K562 (cell line): ENCODE measurements around the gene HAUS1. TPM values are rescaled to one million over a fixed set of nuclear protein-coding genes. Genes with fewer than 3 reads are reported as not detected.

Source experiments
- ATAC-seq: fragments of 200-7000 bp; cut with Tn5 transposase; 3 replicates; pipeline ENCODE4 v1.9.1; 2020; ENCODE audit warnings: moderate library complexity
- BruUV-seq: library from RNA; stranded (reverse); fragments of 400-500 nt; replicated peaks from 2 replicates; lab custom pipeline; 2021; lab: Mats Ljungman, UMichigan
- CTCF ChIA-PET: fragments of 300-600 bp; formaldehyde crosslinking; extraction: SDS; loops from one replicate; lab custom pipeline; 2021; ENCODE audit warnings: low intra/inter-chr PET ratio; lab: Yijun Ruan, JAX
- POLR2A ChIA-PET: fragments of 300-600, 350-650 bp; sonication (Branson Sonifier 250); formaldehyde crosslinking; extraction: SDS; loops from one replicate; lab custom pipeline; 2021; ENCODE audit warnings: antibody characterized with exemption, inconsistent platforms; lab: Yijun Ruan, JAX
- DNase-seq, 4 experiments: peaks; one replicate each; pipeline versions ENCODE4 v3.0.0 to v3.0.0-alpha.2; 2011 to 2018; ENCODE audit warnings: low spot score in 3 of 4, mixed read lengths in 3 of 4; ENCODE audit errors: extremely low read depth in 1 of 4
- FAIRE-seq: peaks from 2 replicates; lab custom pipeline; 2011; peaks lifted over from hg19 to GRCh38; lab: Jason Lieb, UNC
- H2AFZ ChIP-seq: 2 replicates; pipeline ENCODE4 v1.6.0; 2011; ENCODE audit warnings: low read depth, low read length, control low read depth, inconsistent platforms
- H3K27ac ChIP-seq: fragments of 200-600 bp; 3 replicates; pipeline ENCODE4 v1.8.0; 2011; ENCODE audit warnings: low read depth, mild to moderate bottlenecking, control low read depth, inconsistent platforms, low read length, moderate library complexity, mixed read lengths; ENCODE audit errors: extremely low read depth
- H3K27me3 ChIP-seq, 2 experiments: fragments of 300-600 bp in 1 of 2; 2 replicates in 1 of 2; 3 replicates in 1 of 2; pipeline versions ENCODE4 v1.6.0 to v1.8.0; 2011; ENCODE audit warnings: inconsistent platforms in 2 of 2, low read length in 2 of 2, mild to moderate bottlenecking in 1 of 2, mixed read lengths in 1 of 2, moderate library complexity in 1 of 2; ENCODE audit not compliant: control insufficient read depth in 2 of 2, insufficient read depth in 2 of 2
- H3K36me3 ChIP-seq: fragments of 300-600 bp; 3 replicates; pipeline ENCODE4 v1.8.0; 2011; ENCODE audit warnings: mild to moderate bottlenecking, low read length, inconsistent platforms; ENCODE audit not compliant: control insufficient read depth, insufficient read depth
- H3K4me1 ChIP-seq, 2 experiments: fragments of 200-600 bp in 1 of 2; replicated peaks in 1 of 2; 2 replicates in 1 of 2; 3 replicates in 1 of 2; pipeline versions ENCODE4 v1.5.1 to v1.8.0; 2011; ENCODE audit warnings: inconsistent platforms in 2 of 2, low read length in 2 of 2, mild to moderate bottlenecking in 1 of 2, mixed read lengths in 1 of 2, moderate library complexity in 1 of 2; ENCODE audit not compliant: control insufficient read depth in 2 of 2, insufficient read depth in 2 of 2
- H3K4me2 ChIP-seq: 2 replicates; pipeline ENCODE4 v1.6.1; 2011; ENCODE audit warnings: low read length, control low read depth, inconsistent platforms, mixed read lengths; ENCODE audit not compliant: insufficient read depth
- H3K4me3 ChIP-seq: fragments of 200-600 bp; sonication (generic), shearing (Covaris generic); 2 replicates; pipeline ENCODE4 v1.5.1; 2016; ENCODE audit warnings: control low read depth, inconsistent platforms
- H3K79me2 ChIP-seq: fragments of 200-600 bp; 3 replicates; pipeline ENCODE4 v1.8.0; 2011; ENCODE audit warnings: low read length, inconsistent platforms; ENCODE audit not compliant: control insufficient read depth, insufficient read depth
- H3K9ac ChIP-seq, 2 experiments: 2 replicates each; pipeline versions ENCODE4 v1.6.0 to v1.6.1; 2011; ENCODE audit warnings: low read depth in 2 of 2, low read length in 2 of 2, control low read depth in 1 of 2, inconsistent platforms in 1 of 2, mild to moderate bottlenecking in 1 of 2, mixed read lengths in 1 of 2; ENCODE audit not compliant: insufficient read depth in 1 of 2
- H3K9me1 ChIP-seq: one replicate; pipeline ENCODE4 v1.6.0; 2011; ENCODE audit warnings: inconsistent platforms, mild to moderate bottlenecking, low read length, moderate library complexity; ENCODE audit not compliant: control insufficient read depth, insufficient read depth
- H3K9me3 ChIP-seq: replicated peaks from 2 replicates; pipeline ENCODE4 v1.5.1; 2011; ENCODE audit warnings: low read depth, low read length, inconsistent platforms; ENCODE audit not compliant: control insufficient read depth, insufficient read depth
- H4K20me1 ChIP-seq: replicated peaks from 2 replicates; pipeline ENCODE4 v1.6.1; 2011; ENCODE audit warnings: low read length, inconsistent platforms, mixed read lengths; ENCODE audit not compliant: control insufficient read depth, insufficient read depth
- CBX3 ChIP-seq, 2 experiments: IDR thresholded peaks; 1 replicate in 1 of 2; 2 replicates in 1 of 2; pipeline ENCODE4 v1.6.1; 2012; ENCODE audit warnings: inconsistent platforms in 2 of 2, low read length in 2 of 2, borderline replicate concordance in 1 of 2, control low read depth in 1 of 2
- CUX1 ChIP-seq: fragments of 200-800 bp; sonication (Bioruptor generic); IDR thresholded peaks from 2 replicates; pipeline ENCODE4 v1.6.1; 2016; ENCODE audit warnings: missing genetic modification characterization, missing compliant biosample characterization
- ELF4 ChIP-seq: fragments of 450-650 bp; formaldehyde crosslinking; IDR thresholded peaks from 2 replicates; pipeline ENCODE4 v1.4.0; 2022; ENCODE audit warnings: missing genetic modification characterization
- FUS ChIP-seq: fragments of 200-400 bp; formaldehyde crosslinking; optimal IDR thresholded peaks from 2 replicates; pipeline ENCODE3; 2017; ENCODE audit warnings: low read depth, low read length
- HDAC3 ChIP-seq: fragments of 450-650 bp; IDR thresholded peaks from 2 replicates; pipeline ENCODE4 v1.6.1; 2018; ENCODE audit warnings: borderline replicate concordance, mild to moderate bottlenecking, moderate library complexity; ENCODE audit not compliant: partially characterized antibody
- MEF2A ChIP-seq: IDR thresholded peaks from 2 replicates; pipeline ENCODE4 v1.6.1; 2011; ENCODE audit warnings: low read depth, mild to moderate bottlenecking, low read length, moderate library complexity; ENCODE audit not compliant: control insufficient read depth
- PTBP1 ChIP-seq: fragments of 200-400 bp; formaldehyde crosslinking; IDR thresholded peaks from 2 replicates; pipeline ENCODE4 v1.6.1; 2017; ENCODE audit warnings: low read depth, low read length
- SFPQ ChIP-seq: fragments of 200-400 bp; formaldehyde crosslinking; IDR thresholded peaks from 2 replicates; pipeline ENCODE4 v1.6.1; 2017; ENCODE audit warnings: mild to moderate bottlenecking, low read depth, low read length, moderate library complexity
- TOE1 ChIP-seq, 2 experiments: fragments of 450-650 bp in 1 of 2; sonication (generic) in 1 of 2; formaldehyde crosslinking in 1 of 2; IDR thresholded peaks; 2 replicates each; pipeline versions ENCODE4 v1.7.1 to v1.8.0; 2016 to 2022; ENCODE audit warnings: borderline replicate concordance in 2 of 2, mild to moderate bottlenecking in 2 of 2, antibody characterized with exemption in 1 of 2, inconsistent platforms in 1 of 2, low read depth in 1 of 2, missing genetic modification reagents in 1 of 2, moderate library complexity in 1 of 2
- ZNF77 ChIP-seq: fragments of 250-450 bp; sonication (Bioruptor Pico); IDR thresholded peaks from 2 replicates; pipeline ENCODE4 v1.5.0; 2020
- WGBS: fragments of 100-300 bp; shearing (Covaris generic); methylation state at CpG from one replicate; pipeline ENCODE4 v1.1.6; 2016; ENCODE audit warnings: low coverage, mixed read lengths; ENCODE audit not compliant: insufficient coverage; ENCODE audit errors: missing lambda C conversion rate; 5-methylcytosine and 5-hydroxymethylcytosine counted together
- in situ Hi-C: fragments of 300-500 bp; cut with MboI; formaldehyde crosslinking; loops from 4 replicates; pipeline ENCODE4 v1.15.0; 2018; ENCODE audit warnings: inconsistent platforms, mixed read lengths
- intact Hi-C: fragments of 100-400 bp; cut with micrococcal nuclease; formaldehyde crosslinking; loops from 2 replicates; pipeline ENCODE4 v1.14.2; 2022
- polyA plus RNA-seq, 8 experiments: library from polyadenylated mRNA; depleted of rRNA in 4 of 8; stranded (reverse) in 5 of 8; unstranded in 3 of 8; fragments of >200 nt; fragmentation: Nextera tagmentation in 2 of 8; fragmentation: Illumina TruSeq in 1 of 8; extraction: Ambion mirVana in 2 of 8; extraction: Trizol in 1 of 8; gene quantifications; 2 replicates each; pipeline versions ENCODE4 v1.2.1 to v1.2.3, GENCODE V29; 2011 to 2014; ENCODE audit warnings: inconsistent platforms in 1 of 8, missing spikeins in 1 of 8
- total RNA-seq, 7 experiments: library from RNA; depleted of rRNA in 6 of 7; stranded (reverse); fragments of >200 nt in 6 of 7; fragmentation: Illumina TruSeq in 2 of 7; extraction: Trizol in 2 of 7; gene quantifications; 2 replicates each; pipeline versions ENCODE4 v1.2.1 to v1.2.3, GENCODE V29; 2011 to 2021; ENCODE audit warnings: low replicate concordance in 1 of 7

HAUS1 gene
- total and polyA plus RNA-seq, 9 of the 15 experiments (the other 6 are each of a cell fraction or from before 2014, with no cell fraction given) = 45.6 to 135 (median 76.3) TPM

- peaks cover 31 to 36% of the 10 kb centered on the region in 2 experiments; a peak in 4 of 5 replicates for H3K4me1 ChIP-seq
- FAIRE-seq (peak; percentile 98), ATAC-seq (peak; percentile 93), DNase-seq (peak; percentile 91 to 95 (median 93))
- 0 out of 2 replicates have a peak, but pooled peaks cover 2% of the 10 kb centered on the region for H3K9me3 ChIP-seq
- peak overlapping the region; percentile 30; the same call in 2 of the 3 replicates for H3K27ac ChIP-seq
- no peaks in the 10 kb centered on the region for H3K9me1 ChIP-seq
- no TSS peak for BruUV-seq
- no peaks in the 10 kb centered on the region for H3K27me3 ChIP-seq
- no peak overlapping the region for H3K4me3 ChIP-seq
- H4K20me1 ChIP-seq = no peaks in the 10 kb centered on the region
- peak overlapping the region; percentile 62 for H3K4me2 ChIP-seq
- intact Hi-C loops = loop anchor here (5.0 kb wide), 1 partner anchor 124 kb away; no protein-coding TSS in a partner anchor
- ChIA-PET POLR2A (interaction anchor here (0.5 to 1.1 kb wide), 4 partner anchors 13 to 259 kb away, joined by 3 to 4 read pairs (median 3); no protein-coding TSS in a partner anchor), CTCF (no interaction called here)
- H2AFZ ChIP-seq = peak overlapping the region; percentile 52; the same call in 1 of the 2 replicates
- 0% methylated on average over 3 of the region's 8 CpGs for WGBS
- no peaks in the 10 kb centered on the region for H3K79me2 ChIP-seq
- no peaks in the 10 kb centered on the region for H3K36me3 ChIP-seq
- in situ Hi-C loops = no loop called here
- peak overlapping the region; percentile 17 to 59; a peak in 2 of 4 replicates for H3K9ac ChIP-seq
- TF ChIP-seq ELF4 (CRISPR knock-in tag) = peak; percentile 91
- no peak for TF ChIP-seq SFPQ
- TF ChIP-seq ZNF77 (CRISPR knock-in tag) = no peak
- peak; percentile 60; the same call in 1 of the 2 replicates for TF ChIP-seq TOE1 (IDR thresholded peaks at IDR 0.05; ENCODE audit: borderline replicate concordance)
- TF ChIP-seq TOE1 (CRISPR knock-in tag; IDR thresholded peaks at IDR 0.05; ENCODE audit: borderline replicate concordance, low read depth) = no peak
- no peak for TF ChIP-seq FUS
- TF ChIP-seq PTBP1 = peak; percentile 92
- peak; percentile 56; the same call in 1 of the 2 replicates for TF ChIP-seq MEF2A
- TF ChIP-seq CBX3 (IDR thresholded peaks at IDR 0.05; ENCODE audit: borderline replicate concordance in 1 of 2, low read length in 2 of 2) = peak in 1 of 2 experiments; percentile 41; a peak in 1 of 3 replicates
- TF ChIP-seq HDAC3 = peak; percentile 95
- 0 out of 2 replicates have a peak, but pooled peaks have one; percentile 86 for TF ChIP-seq CUX1 (CRISPR knock-in tag)
These were observed 48.8 kb downstream of the HAUS1 start for GRCh38 chr18:46152808-46153617.
